ENCODE measurements around the gene ALK.

DNA sequence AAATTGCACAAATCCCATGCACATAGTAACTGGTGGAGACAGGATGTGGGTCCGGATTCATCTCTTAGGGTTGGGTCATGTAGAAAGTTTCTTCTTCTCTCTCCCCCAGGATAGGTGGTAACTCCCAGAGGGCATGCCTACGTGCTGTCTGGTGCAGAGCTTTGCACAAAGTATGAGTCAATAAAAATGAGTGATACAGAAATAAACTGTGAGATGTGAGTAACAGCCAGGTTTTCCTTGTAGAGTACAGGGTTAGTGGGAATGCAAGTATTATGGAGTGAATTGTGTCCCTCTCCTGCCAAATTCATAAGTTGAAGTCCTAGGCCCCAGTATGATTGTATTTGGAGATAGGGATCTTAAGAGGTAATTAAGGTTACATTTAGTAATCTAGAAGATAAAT, 289.4 kb downstream of the ALK start:
- TF ChIP-seq, protein P1, sequence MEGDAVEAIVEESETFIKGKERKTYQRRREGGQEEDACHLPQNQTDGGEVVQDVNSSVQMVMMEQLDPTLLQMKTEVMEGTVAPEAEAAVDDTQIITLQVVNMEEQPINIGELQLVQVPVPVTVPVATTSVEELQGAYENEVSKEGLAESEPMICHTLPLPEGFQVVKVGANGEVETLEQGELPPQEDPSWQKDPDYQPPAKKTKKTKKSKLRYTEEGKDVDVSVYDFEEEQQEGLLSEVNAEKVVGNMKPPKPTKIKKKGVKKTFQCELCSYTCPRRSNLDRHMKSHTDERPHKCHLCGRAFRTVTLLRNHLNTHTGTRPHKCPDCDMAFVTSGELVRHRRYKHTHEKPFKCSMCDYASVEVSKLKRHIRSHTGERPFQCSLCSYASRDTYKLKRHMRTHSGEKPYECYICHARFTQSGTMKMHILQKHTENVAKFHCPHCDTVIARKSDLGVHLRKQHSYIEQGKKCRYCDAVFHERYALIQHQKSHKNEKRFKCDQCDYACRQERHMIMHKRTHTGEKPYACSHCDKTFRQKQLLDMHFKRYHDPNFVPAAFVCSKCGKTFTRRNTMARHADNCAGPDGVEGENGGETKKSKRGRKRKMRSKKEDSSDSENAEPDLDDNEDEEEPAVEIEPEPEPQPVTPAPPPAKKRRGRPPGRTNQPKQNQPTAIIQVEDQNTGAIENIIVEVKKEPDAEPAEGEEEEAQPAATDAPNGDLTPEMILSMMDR (IDR thresholded peaks at IDR 0.05): no peak
- TF ChIP-seq POLR2A (IDR thresholded peaks at IDR 0.05): no peak
